ENCODE results near the gene PIGC.
A peak's percentile ranks its signal among the peaks of the same experiment; 100 is the strongest.

PIGC gene

DNA sequence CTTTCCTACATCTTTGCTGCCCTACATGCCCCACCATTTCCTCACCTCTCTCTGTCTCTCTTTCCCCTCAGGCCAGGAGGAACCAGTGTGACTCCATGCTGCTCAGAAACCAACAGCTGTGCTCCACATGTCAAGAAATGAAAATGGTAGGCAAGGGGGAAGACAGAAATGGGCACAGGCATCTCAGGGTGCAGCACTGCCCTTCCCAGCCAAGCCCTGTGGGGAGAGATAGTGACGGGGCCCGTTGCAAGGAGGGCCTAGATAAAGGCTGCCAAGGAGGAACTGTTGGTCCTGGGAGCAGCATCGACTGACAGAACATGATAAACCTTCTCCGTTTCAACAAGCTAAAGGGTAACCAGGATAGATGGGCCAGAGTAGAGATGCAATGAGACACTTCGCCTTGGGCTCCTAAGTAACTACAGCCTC is 12.5 kb upstream of the PIGC start:
- peak overlapping the region; percentile 67 for H3K18ac ChIP-seq (ENCODE audit: low read length)
- H4K91ac ChIP-seq (ENCODE audit: low read depth, low read length, poor library complexity) = no peak overlapping the region
- H2AFZ ChIP-seq (ENCODE audit: low read length) = no peak overlapping the region
- peak overlapping the region in 1 of 2 donors; percentile 0 for H3K4me3 ChIP-seq (ENCODE audit: low read length in 2 of 2)
- WGBS, 2 donors (ENCODE audit: extremely low coverage in 2 of 2, insufficient read length in 2 of 2, insufficient replicate concordance in 1 of 2) = no CpG with 5 or more reads among the region's 5 CpGs
- no peak overlapping the region for H3K4ac ChIP-seq (ENCODE audit: low read length)
- no peak overlapping the region for H2BK5ac ChIP-seq (ENCODE audit: low read length)
- H3K9me3 ChIP-seq (replicated peaks in 1 of 2; ENCODE audit: control insufficient read depth in 2 of 2, insufficient read depth in 1 of 2, low read depth in 1 of 2, low read length in 2 of 2) = no peaks in the 10 kb centered on the region
- H3K4me1 ChIP-seq (ENCODE audit: control insufficient read depth in 2 of 2, insufficient read depth in 1 of 2, low read depth in 1 of 2, low read length in 2 of 2) = peaks cover 12 to 20% of the 10 kb centered on the region in 2 donors
- no peak overlapping the region for H3K4me2 ChIP-seq (ENCODE audit: insufficient read depth, low read length, poor library complexity, severe bottlenecking)
- H4K8ac ChIP-seq (ENCODE audit: low read depth, low read length) = no peak overlapping the region
- DNase-seq (ENCODE audit: low spot score) = no peak
- no peak overlapping the region for H2BK15ac ChIP-seq (ENCODE audit: low read length)
- H2BK120ac ChIP-seq (ENCODE audit: low read depth, low read length) = no peak overlapping the region
- peak overlapping the region; percentile 33 for H2AK5ac ChIP-seq (ENCODE audit: low read depth, low read length)
- no peaks in the 10 kb centered on the region for H3K36me3 ChIP-seq (replicated peaks in 1 of 2; ENCODE audit: control insufficient read depth in 2 of 2, insufficient read depth in 2 of 2, low read length in 2 of 2)
- no peak overlapping the region for H3K9ac ChIP-seq (ENCODE audit: low read depth, low read length, poor library complexity)
- no peak overlapping the region for H3K27ac ChIP-seq (replicated peaks; ENCODE audit: low read length)
- no peaks in the 10 kb centered on the region for H3K27me3 ChIP-seq (ENCODE audit: control insufficient read depth in 3 of 3, insufficient read depth in 3 of 3, low read depth in 1 of 3, low read length in 3 of 3)
- H3K23ac ChIP-seq (ENCODE audit: low read depth, low read length, poor library complexity) = no peak overlapping the region
- no peaks in the 10 kb centered on the region for H3K79me1 ChIP-seq (ENCODE audit: low read depth, low read length)
- no peak overlapping the region for H3K14ac ChIP-seq (ENCODE audit: low read length)
- H2BK12ac ChIP-seq (ENCODE audit: low read length) = peak overlapping the region; percentile 24

DNA sequence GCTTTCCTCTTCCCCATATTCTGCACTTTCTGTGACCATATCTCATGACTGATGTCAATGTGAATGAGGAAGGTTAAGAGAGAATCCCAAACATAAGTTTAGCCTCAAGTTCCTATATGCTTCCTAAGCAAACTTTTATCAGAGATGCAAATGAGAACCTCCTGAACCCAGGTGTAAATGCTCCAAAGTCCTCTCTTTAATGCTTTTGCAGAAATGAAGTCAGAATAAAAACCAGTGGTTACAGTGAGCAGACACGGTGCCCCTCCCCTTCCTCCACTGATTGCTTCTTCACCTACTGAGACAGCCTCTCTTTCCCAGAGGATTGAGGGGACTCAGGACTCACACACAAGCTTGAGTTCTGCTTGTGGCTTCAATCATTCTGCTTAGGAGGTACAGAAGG is 11.6 kb upstream of the PIGC start:
- H2BK15ac ChIP-seq (ENCODE audit: low read length) = no peak overlapping the region
- H2BK5ac ChIP-seq (ENCODE audit: low read length) = no peak overlapping the region
- WGBS, 2 donors (ENCODE audit: extremely low coverage in 2 of 2, insufficient read length in 2 of 2, insufficient replicate concordance in 1 of 2) = no CpG with 5 or more reads among the region's 1 CpG
- no peaks in the 10 kb centered on the region for H3K36me3 ChIP-seq (replicated peaks in 1 of 2; ENCODE audit: control insufficient read depth in 2 of 2, insufficient read depth in 2 of 2, low read length in 2 of 2)
- no peaks in the 10 kb centered on the region for H3K9me3 ChIP-seq (replicated peaks in 1 of 2; ENCODE audit: control insufficient read depth in 2 of 2, insufficient read depth in 1 of 2, low read depth in 1 of 2, low read length in 2 of 2)
- no peak overlapping the region for H2AK5ac ChIP-seq (ENCODE audit: low read depth, low read length)
- no peak overlapping the region for H3K4me3 ChIP-seq (ENCODE audit: low read length in 2 of 2)
- H3K9ac ChIP-seq (ENCODE audit: low read depth, low read length, poor library complexity) = no peak overlapping the region
- no peak overlapping the region for H4K91ac ChIP-seq (ENCODE audit: low read depth, low read length, poor library complexity)
- no peak overlapping the region for H2BK120ac ChIP-seq (ENCODE audit: low read depth, low read length)
- no peak overlapping the region for H4K8ac ChIP-seq (ENCODE audit: low read depth, low read length)
- no peak overlapping the region for H3K14ac ChIP-seq (ENCODE audit: low read length)
- no peak for DNase-seq (ENCODE audit: low spot score)
- peak overlapping the region; percentile 17 for H3K18ac ChIP-seq (ENCODE audit: low read length)
- no peak overlapping the region for H3K4me2 ChIP-seq (ENCODE audit: insufficient read depth, low read length, poor library complexity, severe bottlenecking)
- H2BK12ac ChIP-seq (ENCODE audit: low read length) = no peak overlapping the region
- H3K4me1 ChIP-seq (ENCODE audit: control insufficient read depth in 2 of 2, insufficient read depth in 1 of 2, low read depth in 1 of 2, low read length in 2 of 2) = peaks cover 13 to 17% of the 10 kb centered on the region in 2 donors
- H3K27ac ChIP-seq (replicated peaks; ENCODE audit: low read length) = no peak overlapping the region
- H3K27me3 ChIP-seq (ENCODE audit: control insufficient read depth in 3 of 3, insufficient read depth in 3 of 3, low read depth in 1 of 3, low read length in 3 of 3) = no peaks in the 10 kb centered on the region
- H2AFZ ChIP-seq (ENCODE audit: low read length) = no peak overlapping the region
- no peak overlapping the region for H3K23ac ChIP-seq (ENCODE audit: low read depth, low read length, poor library complexity)
- no peaks in the 10 kb centered on the region for H3K79me1 ChIP-seq (ENCODE audit: low read depth, low read length)
- H3K4ac ChIP-seq (ENCODE audit: low read length) = no peak overlapping the region

DNA sequence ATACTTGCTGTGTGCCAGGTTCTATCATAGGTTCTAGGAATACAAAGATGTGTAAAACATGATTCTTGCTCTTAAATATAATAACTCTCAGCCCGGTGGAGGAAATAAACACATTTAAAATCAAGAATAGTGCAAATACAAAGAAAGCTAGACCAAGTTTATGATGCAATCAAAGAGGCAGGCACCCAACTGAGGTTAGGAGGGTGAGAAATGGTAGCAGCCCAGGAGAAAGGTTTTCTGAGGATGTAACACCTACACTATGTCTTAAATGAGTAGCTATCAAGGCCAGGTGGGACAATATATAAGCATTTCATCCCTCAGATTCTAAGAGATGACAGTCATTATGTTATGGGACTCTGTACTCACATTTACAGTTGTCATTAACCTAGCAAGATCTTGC is 9.7 kb upstream of the PIGC start:
- no peak for DNase-seq (ENCODE audit: low spot score)
- H3K79me1 ChIP-seq (ENCODE audit: low read depth, low read length) = no peaks in the 10 kb centered on the region
- H4K91ac ChIP-seq (ENCODE audit: low read depth, low read length, poor library complexity) = no peak overlapping the region
- H2BK5ac ChIP-seq (ENCODE audit: low read length) = no peak overlapping the region
- no peaks in the 10 kb centered on the region for H3K27me3 ChIP-seq (ENCODE audit: control insufficient read depth in 3 of 3, insufficient read depth in 3 of 3, low read depth in 1 of 3, low read length in 3 of 3)
- H3K4ac ChIP-seq (ENCODE audit: low read length) = no peak overlapping the region
- H3K9ac ChIP-seq (ENCODE audit: low read depth, low read length, poor library complexity) = no peak overlapping the region
- H2BK120ac ChIP-seq (ENCODE audit: low read depth, low read length) = no peak overlapping the region
- H3K4me2 ChIP-seq (ENCODE audit: insufficient read depth, low read length, poor library complexity, severe bottlenecking) = no peak overlapping the region
- no peak overlapping the region for H2BK15ac ChIP-seq (ENCODE audit: low read length)
- no peak overlapping the region for H3K23ac ChIP-seq (ENCODE audit: low read depth, low read length, poor library complexity)
- H3K18ac ChIP-seq (ENCODE audit: low read length) = no peak overlapping the region
- H2AFZ ChIP-seq (ENCODE audit: low read length) = no peak overlapping the region
- WGBS, 2 donors (ENCODE audit: extremely low coverage in 2 of 2, insufficient read length in 2 of 2, insufficient replicate concordance in 1 of 2) = no CpG with 5 or more reads among the region's 1 CpG
- H2AK5ac ChIP-seq (ENCODE audit: low read depth, low read length) = no peak overlapping the region
- no peak overlapping the region for H2BK12ac ChIP-seq (ENCODE audit: low read length)
- peaks cover 10 to 17% of the 10 kb centered on the region in 2 donors for H3K4me1 ChIP-seq (ENCODE audit: control insufficient read depth in 2 of 2, insufficient read depth in 1 of 2, low read depth in 1 of 2, low read length in 2 of 2)
- H3K4me3 ChIP-seq (ENCODE audit: low read length in 2 of 2) = no peak overlapping the region
- H3K14ac ChIP-seq (ENCODE audit: low read length) = no peak overlapping the region
- H3K9me3 ChIP-seq (replicated peaks in 1 of 2; ENCODE audit: control insufficient read depth in 2 of 2, insufficient read depth in 1 of 2, low read depth in 1 of 2, low read length in 2 of 2) = no peaks in the 10 kb centered on the region
- no peak overlapping the region for H3K27ac ChIP-seq (replicated peaks; ENCODE audit: low read length)
- H4K8ac ChIP-seq (ENCODE audit: low read depth, low read length) = no peak overlapping the region
- no peaks in the 10 kb centered on the region for H3K36me3 ChIP-seq (replicated peaks in 1 of 2; ENCODE audit: control insufficient read depth in 2 of 2, insufficient read depth in 2 of 2, low read length in 2 of 2)

DNA sequence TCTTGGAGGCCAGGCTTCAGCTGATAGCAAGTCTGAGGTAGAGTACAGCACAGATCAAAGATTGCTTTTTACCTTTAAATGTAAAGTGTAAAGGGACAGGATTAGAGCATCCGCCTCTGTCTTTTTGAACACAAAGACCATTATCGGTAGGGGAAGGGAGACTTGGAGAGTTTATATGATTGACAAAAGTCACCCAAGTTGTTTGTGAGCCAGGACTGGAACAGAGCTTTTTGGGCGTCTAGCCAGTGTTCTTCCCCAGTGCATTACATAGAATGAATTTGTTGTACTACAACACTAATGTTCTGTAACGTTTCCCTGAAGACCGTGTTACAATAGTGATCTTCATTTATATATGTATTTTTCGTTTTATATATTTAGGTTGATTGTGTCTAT is 9.3 kb upstream of the PIGC start:
- Histone ChIP-seq H3K27me3 (ENCODE audit: control insufficient read depth in 3 of 3, insufficient read depth in 3 of 3, low read depth in 1 of 3, low read length in 3 of 3) (no peaks in the 10 kb centered on the region), H3K23ac (ENCODE audit: low read depth, low read length, poor library complexity) (no peak overlapping the region), H3K79me1 (ENCODE audit: low read depth, low read length) (no peaks in the 10 kb centered on the region), H2BK15ac (ENCODE audit: low read length) (no peak overlapping the region), H4K91ac (ENCODE audit: low read depth, low read length, poor library complexity) (no peak overlapping the region), H3K4me3 (ENCODE audit: low read length in 2 of 2) (no peak overlapping the region), H3K9ac (ENCODE audit: low read depth, low read length, poor library complexity) (no peak overlapping the region), H3K14ac (ENCODE audit: low read length) (no peak overlapping the region), H3K18ac (ENCODE audit: low read length) (peak overlapping the region; percentile 25), H3K4me1 (ENCODE audit: control insufficient read depth in 2 of 2, insufficient read depth in 1 of 2, low read depth in 1 of 2, low read length in 2 of 2) (peaks cover 10 to 17% of the 10 kb centered on the region in 2 donors), H3K4me2 (ENCODE audit: insufficient read depth, low read length, poor library complexity, severe bottlenecking) (no peak overlapping the region), H3K9me3 (replicated peaks in 1 of 2; ENCODE audit: control insufficient read depth in 2 of 2, insufficient read depth in 1 of 2, low read depth in 1 of 2, low read length in 2 of 2) (no peaks in the 10 kb centered on the region), H2BK120ac (ENCODE audit: low read depth, low read length) (no peak overlapping the region), H2BK12ac (ENCODE audit: low read length) (no peak overlapping the region), H3K4ac (ENCODE audit: low read length) (no peak overlapping the region), H2AK5ac (ENCODE audit: low read depth, low read length) (no peak overlapping the region), H2AFZ (ENCODE audit: low read length) (peak overlapping the region; percentile 50), H2BK5ac (ENCODE audit: low read length) (no peak overlapping the region), H3K36me3 (replicated peaks in 1 of 2; ENCODE audit: control insufficient read depth in 2 of 2, insufficient read depth in 2 of 2, low read length in 2 of 2) (no peaks in the 10 kb centered on the region), H4K8ac (ENCODE audit: low read depth, low read length) (no peak overlapping the region), H3K27ac (replicated peaks; ENCODE audit: low read length) (peak overlapping the region; percentile 69)
- DNase-seq (ENCODE audit: low spot score) = no peak
- no CpG with 5 or more reads among the region's 6 CpGs for WGBS, 2 donors (ENCODE audit: extremely low coverage in 2 of 2, insufficient read length in 2 of 2, insufficient replicate concordance in 1 of 2)
